ENCODE results near the gene LRRC75A. TPM values are rescaled to one million over a fixed set of nuclear protein-coding genes. Genes with fewer than 3 reads are reported as not detected.

LRRC75A gene
- total RNA-seq, 1 donor from 2014 or later: 0.96 TPM

- DNase-seq: no peak
- Histone ChIP-seq H3K4me1 (peaks cover 18% of the 10 kb centered on the region), H3K4me3 (no peak overlapping the region), H3K27me3 (ENCODE audit: low read depth) (peaks cover 8% of the 10 kb centered on the region), H3K27ac (replicated peaks) (no peak overlapping the region), H3K36me3 (no peaks in the 10 kb centered on the region), H3K9me3 (replicated peaks) (no peaks in the 10 kb centered on the region)
- intact Hi-C loops (cut with micrococcal nuclease): no loop called here
- TF ChIP-seq CTCF (IDR thresholded peaks at IDR 0.05; ENCODE audit: borderline replicate concordance): no peak
Measured at GRCh38 chr17:16493531-16494046, 1.6 kb upstream of the LRRC75A start.

GRCh38 chr17:16492613-16493530 lies 879 bp upstream of the LRRC75A start:
- no peak for TF ChIP-seq CTCF (IDR thresholded peaks at IDR 0.05; ENCODE audit: borderline replicate concordance)
- intact Hi-C loops (cut with micrococcal nuclease): no loop called here

GRCh38 chr17:16491131-16491702 lies 776 bp downstream of the LRRC75A start:
- DNase-seq: no peak
- intact Hi-C loops (cut with micrococcal nuclease): no loop called here
- TF ChIP-seq CTCF (IDR thresholded peaks at IDR 0.05; ENCODE audit: borderline replicate concordance): no peak
- H3K36me3 ChIP-seq: no peaks in the 10 kb centered on the region
- peaks cover 36% of the 10 kb centered on the region for H3K4me1 ChIP-seq
- no peak overlapping the region for H3K27ac ChIP-seq (replicated peaks)
- H3K9me3 ChIP-seq (replicated peaks): no peaks in the 10 kb centered on the region
- H3K27me3 ChIP-seq (ENCODE audit: low read depth): peaks cover 4% of the 10 kb centered on the region
- peak overlapping the region; percentile 71 for H3K4me3 ChIP-seq

More at GRCh38 chr17:16492613-16493530, 879 bp upstream of the LRRC75A start:
- Histone ChIP-seq H3K9me3 (replicated peaks) (no peaks in the 10 kb centered on the region), H3K4me3 (peak overlapping the region; percentile 71), H3K27ac (replicated peaks) (no peak overlapping the region), H3K27me3 (ENCODE audit: low read depth) (peaks cover 4% of the 10 kb centered on the region), H3K4me1 (peaks cover 24% of the 10 kb centered on the region), H3K36me3 (no peaks in the 10 kb centered on the region)
- no peak for DNase-seq

- H3K4me1 ChIP-seq: peaks cover 42% of the 10 kb centered on the region
- H3K27ac ChIP-seq (replicated peaks): no peak overlapping the region
Measured at GRCh38 chr17:16489431-16489830, 2.6 kb downstream of the LRRC75A start.

GRCh38 chr17:16488968-16489337 lies 3.0 kb downstream of the LRRC75A start:
- Histone ChIP-seq H3K9me3 (replicated peaks) (no peaks in the 10 kb centered on the region), H3K27ac (replicated peaks) (no peak overlapping the region), H3K36me3 (no peaks in the 10 kb centered on the region), H3K4me1 (peaks cover 42% of the 10 kb centered on the region), H3K27me3 (ENCODE audit: low read depth) (peaks cover 4% of the 10 kb centered on the region), H3K4me3 (no peak overlapping the region)
- no peak for TF ChIP-seq CTCF (IDR thresholded peaks at IDR 0.05; ENCODE audit: borderline replicate concordance)
- intact Hi-C loops (cut with micrococcal nuclease): no loop called here
- no peak for DNase-seq

More at GRCh38 chr17:16489431-16489830, 2.6 kb downstream of the LRRC75A start:
- Histone ChIP-seq H3K9me3 (replicated peaks) (no peaks in the 10 kb centered on the region), H3K36me3 (no peaks in the 10 kb centered on the region), H3K27me3 (ENCODE audit: low read depth) (peaks cover 4% of the 10 kb centered on the region), H3K4me3 (no peak overlapping the region)
- intact Hi-C loops (cut with micrococcal nuclease): no loop called here
- no peak for TF ChIP-seq CTCF (IDR thresholded peaks at IDR 0.05; ENCODE audit: borderline replicate concordance)
- DNase-seq: no peak

Measured in left ventricle myocardium inferior (tissue), 1 donor.